ENCODE measurements around the gene PUSL1. TPM values are rescaled to one million over a fixed set of nuclear protein-coding genes. Genes with fewer than 3 reads are reported as not detected.

The PUSL1 gene
- total RNA-seq, 2 experiments from 2014 or later, result 31.3 to 57.1 TPM

DNA sequence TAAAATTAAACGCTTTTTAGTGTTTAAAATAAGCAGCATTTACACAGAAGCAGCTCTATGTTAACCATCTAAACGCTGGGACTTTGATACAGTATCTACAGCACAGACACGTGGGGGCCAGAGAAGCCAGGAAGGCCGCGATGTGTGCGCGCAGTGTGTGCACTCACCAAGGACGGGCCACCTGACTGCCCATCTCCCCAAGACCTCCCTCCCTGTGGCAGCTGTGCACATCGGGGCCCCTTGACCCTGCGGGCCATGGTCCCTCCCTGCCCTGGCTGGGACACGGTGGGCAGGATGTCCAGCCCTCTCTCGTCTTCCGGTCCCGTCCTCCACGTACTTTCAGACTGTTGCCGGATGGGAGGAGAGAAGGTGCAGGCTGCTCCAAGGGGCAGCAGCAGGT is 26.9 kb downstream of the PUSL1 start:
- CTCF ChIA-PET (ENCODE audit: unreplicated experiment), result no interaction called here
- POLR2A ChIA-PET, result no interaction called here
- BruUV-seq (replicated peaks), result no TSS peak

DNA sequence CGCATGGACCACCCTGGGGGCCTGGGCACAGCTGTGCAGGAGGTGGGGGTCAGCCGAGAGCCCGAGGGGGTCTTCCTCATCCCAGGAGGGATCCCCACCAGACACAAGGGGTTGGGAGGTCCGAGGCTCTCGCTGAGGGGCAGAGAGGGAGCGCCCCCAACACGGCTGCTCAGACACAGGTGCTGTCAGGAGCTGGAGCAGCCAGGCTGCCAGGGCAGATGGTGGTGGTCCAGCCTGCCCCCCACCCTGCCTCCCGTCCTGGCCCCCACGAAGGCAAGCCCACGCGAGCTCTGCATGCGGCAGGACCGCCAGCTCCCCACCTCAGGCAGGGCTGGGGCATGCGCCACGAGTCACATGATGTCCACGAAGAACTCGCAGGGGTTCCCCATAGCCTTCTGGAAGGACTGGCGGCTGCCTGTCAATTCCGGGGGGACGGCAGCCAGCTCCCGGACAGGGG is 27.4 kb downstream of the PUSL1 start:
- no peak for DNase-seq (ENCODE audit: low spot score)
- Histone ChIP-seq H3K4me2 (ENCODE audit: low read length) (no peak overlapping the region), H3K9me2 (ENCODE audit: insufficient read depth, low read length) (no peaks in the 10 kb centered on the region), H3K4me3 (ENCODE audit: low read depth, low read length, poor library complexity, severe bottlenecking) (no peak overlapping the region), H4K20me1 (ENCODE audit: insufficient read depth, low read length) (no peaks in the 10 kb centered on the region), H2AFZ (ENCODE audit: low read length) (no peak overlapping the region), H3K9me3 (ENCODE audit: low read length) (no peaks in the 10 kb centered on the region), H3K27ac (ENCODE audit: low read depth, low read length, poor library complexity, severe bottlenecking) (no peak overlapping the region), H3K36me3 (ENCODE audit: insufficient read depth, low read length) (peaks cover 3% of the 10 kb centered on the region; the same call in 1 of the 2 replicates), H3K4me1 (ENCODE audit: insufficient read depth, low read length, poor library complexity, severe bottlenecking) (no peaks in the 10 kb centered on the region), H3K79me2 (ENCODE audit: insufficient read depth, low read depth, low read length) (no peaks in the 10 kb centered on the region)
- BruUV-seq (replicated peaks), result no TSS peak
- ChIA-PET POLR2A (no interaction called here), CTCF (ENCODE audit: unreplicated experiment) (no interaction called here)
- intact Hi-C loops (cut with micrococcal nuclease; ENCODE audit: unreplicated experiment), result no loop called here
- TF ChIP-seq, protein P1, sequence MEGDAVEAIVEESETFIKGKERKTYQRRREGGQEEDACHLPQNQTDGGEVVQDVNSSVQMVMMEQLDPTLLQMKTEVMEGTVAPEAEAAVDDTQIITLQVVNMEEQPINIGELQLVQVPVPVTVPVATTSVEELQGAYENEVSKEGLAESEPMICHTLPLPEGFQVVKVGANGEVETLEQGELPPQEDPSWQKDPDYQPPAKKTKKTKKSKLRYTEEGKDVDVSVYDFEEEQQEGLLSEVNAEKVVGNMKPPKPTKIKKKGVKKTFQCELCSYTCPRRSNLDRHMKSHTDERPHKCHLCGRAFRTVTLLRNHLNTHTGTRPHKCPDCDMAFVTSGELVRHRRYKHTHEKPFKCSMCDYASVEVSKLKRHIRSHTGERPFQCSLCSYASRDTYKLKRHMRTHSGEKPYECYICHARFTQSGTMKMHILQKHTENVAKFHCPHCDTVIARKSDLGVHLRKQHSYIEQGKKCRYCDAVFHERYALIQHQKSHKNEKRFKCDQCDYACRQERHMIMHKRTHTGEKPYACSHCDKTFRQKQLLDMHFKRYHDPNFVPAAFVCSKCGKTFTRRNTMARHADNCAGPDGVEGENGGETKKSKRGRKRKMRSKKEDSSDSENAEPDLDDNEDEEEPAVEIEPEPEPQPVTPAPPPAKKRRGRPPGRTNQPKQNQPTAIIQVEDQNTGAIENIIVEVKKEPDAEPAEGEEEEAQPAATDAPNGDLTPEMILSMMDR (conservative IDR thresholded peaks at IDR 0.05; ENCODE audit: low read length), result no peak
- no peak for TF ChIP-seq EZH2phosphoT487 (IDR thresholded peaks at IDR 0.05; ENCODE audit: borderline replicate concordance, low read depth, low read length)

More for the DNA sequence above, 26.9 kb downstream of the PUSL1 start:
- Histone ChIP-seq H3K4me2 (ENCODE audit: low read length) (no peak overlapping the region), H2AFZ (ENCODE audit: low read length) (no peak overlapping the region), H3K79me2 (ENCODE audit: insufficient read depth, low read depth, low read length) (no peaks in the 10 kb centered on the region), H3K36me3 (ENCODE audit: insufficient read depth, low read length) (peaks cover 3% of the 10 kb centered on the region; the same call in 1 of the 2 replicates), H3K9me3 (ENCODE audit: low read length) (no peaks in the 10 kb centered on the region), H3K27ac (ENCODE audit: low read depth, low read length, poor library complexity, severe bottlenecking) (no peak overlapping the region), H3K9me2 (ENCODE audit: insufficient read depth, low read length) (no peaks in the 10 kb centered on the region), H3K4me3 (ENCODE audit: low read depth, low read length, poor library complexity, severe bottlenecking) (no peak overlapping the region), H3K4me1 (ENCODE audit: insufficient read depth, low read length, poor library complexity, severe bottlenecking) (no peaks in the 10 kb centered on the region), H4K20me1 (ENCODE audit: insufficient read depth, low read length) (no peaks in the 10 kb centered on the region)
- no peak for DNase-seq (ENCODE audit: low spot score)
- intact Hi-C loops (cut with micrococcal nuclease; ENCODE audit: unreplicated experiment), result no loop called here
- TF ChIP-seq, protein P1 (conservative IDR thresholded peaks at IDR 0.05; ENCODE audit: low read length), result no peak
- TF ChIP-seq EZH2phosphoT487 (IDR thresholded peaks at IDR 0.05; ENCODE audit: borderline replicate concordance, low read depth, low read length), result no peak

DNA sequence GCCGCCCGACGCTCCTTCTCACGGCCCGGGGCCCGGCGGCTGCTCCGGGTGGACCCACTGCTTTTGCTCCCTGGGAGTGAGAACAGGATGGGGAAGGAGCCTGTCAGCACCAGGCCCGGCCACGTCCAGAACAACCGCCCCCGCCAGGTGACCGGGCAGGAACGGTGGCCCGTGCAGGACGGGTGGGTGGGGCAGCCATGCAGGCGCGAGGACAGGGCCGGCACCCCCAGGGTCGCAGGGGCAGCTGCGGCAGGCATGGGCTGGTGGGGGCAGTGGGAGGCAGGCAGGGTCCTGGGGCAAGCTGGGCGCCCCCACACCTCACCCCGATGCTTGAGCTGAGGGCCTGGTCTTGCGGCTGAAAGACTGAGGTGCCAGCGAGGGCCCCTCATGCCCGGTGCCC is 28.0 kb downstream of the PUSL1 start:
- Histone ChIP-seq H3K9me2 (ENCODE audit: insufficient read depth, low read length) (no peaks in the 10 kb centered on the region), H3K4me3 (ENCODE audit: low read depth, low read length, poor library complexity, severe bottlenecking) (no peak overlapping the region), H3K36me3 (ENCODE audit: insufficient read depth, low read length) (peaks cover 8% of the 10 kb centered on the region), H3K27ac (ENCODE audit: low read depth, low read length, poor library complexity, severe bottlenecking) (no peak overlapping the region), H3K9me3 (ENCODE audit: low read length) (no peaks in the 10 kb centered on the region), H4K20me1 (ENCODE audit: insufficient read depth, low read length) (no peaks in the 10 kb centered on the region), H2AFZ (ENCODE audit: low read length) (no peak overlapping the region), H3K4me2 (ENCODE audit: low read length) (no peak overlapping the region), H3K79me2 (ENCODE audit: insufficient read depth, low read depth, low read length) (no peaks in the 10 kb centered on the region), H3K4me1 (ENCODE audit: insufficient read depth, low read length, poor library complexity, severe bottlenecking) (no peaks in the 10 kb centered on the region)
- DNase-seq (ENCODE audit: low spot score), result no peak
- POLR2A ChIA-PET, result no interaction called here
- TF ChIP-seq, protein P1 (conservative IDR thresholded peaks at IDR 0.05; ENCODE audit: low read length), result no peak
- no peak for TF ChIP-seq EZH2phosphoT487 (IDR thresholded peaks at IDR 0.05; ENCODE audit: borderline replicate concordance, low read depth, low read length)
- CTCF ChIA-PET (ENCODE audit: unreplicated experiment), result no interaction called here
- no TSS peak for BruUV-seq (replicated peaks)
- intact Hi-C loops (cut with micrococcal nuclease; ENCODE audit: unreplicated experiment), result no loop called here
